IMR-90 (cell line): Measurements from ENCODE around the gene PDCD1. TPM values are rescaled to one million over a fixed set of nuclear protein-coding genes. Genes with fewer than 3 reads are reported as not detected.

Experiments
- ATAC-seq: fragments of 200-7000 bp; cut with Tn5 transposase; 2 replicates; pipeline ENCODE4 v1.9.1; 2020; ENCODE audit warnings: low read depth, mild to moderate bottlenecking, moderate library complexity
- BruUV-seq: library from RNA; stranded (reverse); fragments of 400-500 nt; replicated peaks from 2 replicates; lab custom pipeline; 2021; lab: Mats Ljungman, UMichigan
- CTCF ChIA-PET: fragments of 300-600 bp; formaldehyde crosslinking; extraction: SDS; loops from one replicate; lab custom pipeline; 2021; ENCODE audit warnings: antibody characterized with exemption; lab: Yijun Ruan, JAX
- POLR2A ChIA-PET: fragments of 300-600 bp; sonication (Branson Sonifier 250); formaldehyde crosslinking; loops from one replicate; lab custom pipeline; 2022; ENCODE audit warnings: antibody characterized with exemption; ENCODE audit not compliant: unreplicated experiment; lab: Charles Lee
- DNase-seq: peaks from one replicate; pipeline ENCODE4 v3.0.0; 2013
- H2AFZ ChIP-seq: replicated peaks from 2 replicates; pipeline ENCODE3; 2013; ENCODE audit warnings: low read length, mild to moderate bottlenecking; ENCODE audit not compliant: poor library complexity
- H2AK5ac ChIP-seq: 2 replicates; pipeline ENCODE4 v1.6.1; 2013; ENCODE audit warnings: low read depth, low read length, inconsistent platforms
- H2AK9ac ChIP-seq: replicated peaks from 2 replicates; pipeline ENCODE3; 2013; ENCODE audit warnings: mild to moderate bottlenecking, low read depth, low read length, moderate library complexity; ENCODE audit not compliant: poor library complexity
- H2BK120ac ChIP-seq: 2 replicates; pipeline ENCODE4 v1.6.1; 2013; ENCODE audit warnings: low read depth, low read length, inconsistent platforms
- H2BK15ac ChIP-seq: 3 replicates; pipeline ENCODE4 v1.6.1; 2013; ENCODE audit warnings: low read depth, low read length, inconsistent platforms
- H2BK20ac ChIP-seq: 2 replicates; pipeline ENCODE4 v1.6.1; 2013; ENCODE audit warnings: low read depth, mild to moderate bottlenecking, inconsistent platforms, low read length, moderate library complexity
- H2BK5ac ChIP-seq: 2 replicates; pipeline ENCODE4 v1.6.1; 2013; ENCODE audit warnings: mild to moderate bottlenecking, low read depth, low read length, inconsistent platforms; ENCODE audit not compliant: poor library complexity, severe bottlenecking
- H3K14ac ChIP-seq: replicated peaks from 2 replicates; pipeline ENCODE4 v1.6.1; 2013; ENCODE audit warnings: low read depth, low read length, inconsistent platforms
- H3K18ac ChIP-seq: 2 replicates; pipeline ENCODE4 v1.6.1; 2013; ENCODE audit warnings: low read depth, low read length, control low read depth
- H3K23ac ChIP-seq: 2 replicates; pipeline ENCODE4 v1.6.1; 2013; ENCODE audit warnings: low read depth, low read length, inconsistent platforms
- H3K27ac ChIP-seq: 2 replicates; pipeline ENCODE4 v1.5.1; 2013; ENCODE audit warnings: mild to moderate bottlenecking, control low read depth, low read length; ENCODE audit not compliant: insufficient read depth
- H3K27me3 ChIP-seq: 2 replicates; pipeline ENCODE4 v1.6.1; 2013; ENCODE audit warnings: low read length; ENCODE audit not compliant: control insufficient read depth, insufficient read depth
- H3K36me3 ChIP-seq: 2 replicates; pipeline ENCODE4 v1.6.1; 2013; ENCODE audit warnings: low read length, mixed read lengths; ENCODE audit not compliant: control insufficient read depth, insufficient read depth
- H3K4ac ChIP-seq: 2 replicates; pipeline ENCODE4 v1.6.1; 2013; ENCODE audit warnings: low read depth, low read length, inconsistent platforms
- H3K4me1 ChIP-seq: 2 replicates; pipeline ENCODE4 v1.6.1; 2013; ENCODE audit warnings: low read length, mixed read lengths; ENCODE audit not compliant: control insufficient read depth, insufficient read depth
- H3K4me2 ChIP-seq: 2 replicates; pipeline ENCODE4 v1.6.1; 2013; ENCODE audit warnings: low read depth, mild to moderate bottlenecking, control low read depth, low read length, moderate library complexity
- H3K4me3 ChIP-seq: 2 replicates; pipeline ENCODE4 v1.5.1; 2013; ENCODE audit warnings: low read depth, mild to moderate bottlenecking, control low read depth, low read length, moderate library complexity; ENCODE audit not compliant: insufficient read depth
- H3K56ac ChIP-seq: 2 replicates; pipeline ENCODE4 v1.6.1; 2013; ENCODE audit warnings: low read length, inconsistent platforms; ENCODE audit not compliant: insufficient read depth; ENCODE audit errors: extremely low read depth
- H3K79me1 ChIP-seq, 2 experiments: 2 replicates each; pipeline ENCODE4 v1.6.1; 2013; ENCODE audit warnings: low read length in 2 of 2, inconsistent platforms in 1 of 2, low read depth in 1 of 2
- H3K9ac ChIP-seq: 2 replicates; pipeline ENCODE4 v1.6.1; 2013; ENCODE audit warnings: low read depth, low read length, control low read depth
- H3K9me1 ChIP-seq: 2 replicates; pipeline ENCODE4 v1.6.1; 2013; ENCODE audit warnings: low read length, inconsistent platforms; ENCODE audit not compliant: insufficient read depth
- H3K9me3 ChIP-seq: 2 replicates; pipeline ENCODE4 v1.6.1; 2013; ENCODE audit warnings: low read length; ENCODE audit not compliant: control insufficient read depth, insufficient read depth
- H4K20me1 ChIP-seq: 2 replicates; pipeline ENCODE4 v1.6.1; 2013; ENCODE audit warnings: low read length, inconsistent platforms; ENCODE audit not compliant: insufficient read depth
- H4K5ac ChIP-seq: 2 replicates; pipeline ENCODE4 v1.6.1; 2013; ENCODE audit warnings: mild to moderate bottlenecking, low read depth, low read length, control low read depth
- H4K8ac ChIP-seq, 2 experiments: 2 replicates each; pipeline ENCODE4 v1.6.1; 2013; ENCODE audit warnings: low read depth in 2 of 2, low read length in 2 of 2, control low read depth in 1 of 2, inconsistent platforms in 1 of 2
- H4K91ac ChIP-seq: 2 replicates; pipeline ENCODE4 v1.6.1; 2013; ENCODE audit warnings: low read depth, low read length, inconsistent platforms; ENCODE audit not compliant: insufficient read depth
- CEBPB ChIP-seq: IDR thresholded peaks from 2 replicates; pipeline ENCODE4 v1.6.1; 2012; ENCODE audit warnings: low read depth, low read length, improper control_type of control experiment
- FOS ChIP-seq: fragments of 150-350 bp; IDR thresholded peaks from 2 replicates; pipeline ENCODE4 v1.6.1; 2016; ENCODE audit warnings: low read depth, low read length
- POLR2A ChIP-seq: IDR thresholded peaks from 2 replicates; pipeline ENCODE4 v1.6.1; 2012; ENCODE audit warnings: mild to moderate bottlenecking, low read depth, low read length
- SMC3 ChIP-seq: fragments of 150-350 bp; IDR thresholded peaks from 2 replicates; pipeline ENCODE4 v1.6.1; 2016; ENCODE audit warnings: low read depth, mild to moderate bottlenecking, antibody characterized with exemption, low read length, moderate library complexity
- WGBS, 2 experiments: methylation state at CpG; one replicate each; pipeline versions ENCODE4 v1.1.5 to v1.1.7; 2013; ENCODE audit warnings: missing lambda C conversion rate in 2 of 2; ENCODE audit not compliant: insufficient read length in 1 of 2; ENCODE audit errors: extremely low coverage in 2 of 2; 5-methylcytosine and 5-hydroxymethylcytosine counted together
- dilution Hi-C: fragments of 300-500 bp; cut with HindIII; formaldehyde crosslinking; loops from one replicate; pipeline ENCODE4 v1.14.3; 2018; ENCODE audit warnings: low sequenced_read_pairs; ENCODE audit not compliant: unreplicated experiment
- in situ Hi-C: fragments of 300-500 bp; cut with MboI; formaldehyde crosslinking; loops from 3 replicates; pipeline ENCODE4 v1.14.3; 2019; ENCODE audit warnings: low sequenced_read_pairs, inconsistent platforms, mixed read lengths
- intact Hi-C: fragments of 100-400 bp; cut with micrococcal nuclease; formaldehyde crosslinking; loops from 2 replicates; pipeline ENCODE4 v1.10.0; 2022
- polyA plus RNA-seq, 3 experiments: library from polyadenylated mRNA; depleted of rRNA; stranded (reverse); fragments of >200 nt; gene quantifications; 2 replicates each; pipeline ENCODE4 v1.2.3, GENCODE V29; 2012; ENCODE audit warnings: low replicate concordance in 1 of 3
- total RNA-seq: library from RNA; depleted of rRNA; stranded (reverse); fragments of >200 nt; gene quantifications from 2 replicates; pipeline ENCODE4 v1.2.3, GENCODE V29; 2012

Gene PDCD1
- total and polyA plus RNA-seq, 2 of the 4 experiments (the other 2 are of a cell fraction): not detected

GRCh38 chr2:241891315-241891987, 32.8 kb upstream of the PDCD1 start:
- H3K9me1 ChIP-seq: no peaks in the 10 kb centered on the region
- no peak overlapping the region for H2AK9ac ChIP-seq
- H4K91ac ChIP-seq: no peak overlapping the region
- no peak overlapping the region for H3K4me3 ChIP-seq
- H3K4me1 ChIP-seq: no peaks in the 10 kb centered on the region
- intact Hi-C loops (no loop called here), in situ Hi-C loops (no loop called here), dilution Hi-C loops (no loop called here)
- no peak overlapping the region for H3K27ac ChIP-seq
- DNase-seq: no peak
- no peak for TF ChIP-seq SMC3
- TF ChIP-seq CEBPB: no peak
- TF ChIP-seq POLR2A: no peak
- TF ChIP-seq FOS: no peak
- H2BK20ac ChIP-seq: no peak overlapping the region
- H4K20me1 ChIP-seq: no peaks in the 10 kb centered on the region
- no peak overlapping the region for H2BK15ac ChIP-seq
- no peak overlapping the region for H3K4me2 ChIP-seq
- H3K18ac ChIP-seq: no peak overlapping the region
- H3K14ac ChIP-seq: no peak overlapping the region
- BruUV-seq: no TSS peak
- CTCF ChIA-PET: no interaction called here
- H3K4ac ChIP-seq: no peak overlapping the region
- POLR2A ChIA-PET: no interaction called here
- H2AK5ac ChIP-seq: no peak overlapping the region
- H2BK120ac ChIP-seq: no peak overlapping the region
- no peaks in the 10 kb centered on the region; the same call in 1 of the 2 replicates for H3K9me3 ChIP-seq
- no peak overlapping the region for H4K5ac ChIP-seq
- WGBS, 2 experiments: 87% methylated on average over 12 of the region's 27 CpGs; no CpG with 5 or more reads in 1 of the 2 experiments
- no peaks in the 10 kb centered on the region for H3K79me1 ChIP-seq
- no peak overlapping the region for H4K8ac ChIP-seq
- no peak overlapping the region for H2AFZ ChIP-seq
- no peak for ATAC-seq
- H3K36me3 ChIP-seq: no peaks in the 10 kb centered on the region
- H3K23ac ChIP-seq: no peak overlapping the region
- no peaks in the 10 kb centered on the region for H3K27me3 ChIP-seq
- H3K56ac ChIP-seq: no peak overlapping the region
- no peak overlapping the region for H3K9ac ChIP-seq
- no peak overlapping the region for H2BK5ac ChIP-seq
